ENCODE data around the gene USP20.

DNA sequence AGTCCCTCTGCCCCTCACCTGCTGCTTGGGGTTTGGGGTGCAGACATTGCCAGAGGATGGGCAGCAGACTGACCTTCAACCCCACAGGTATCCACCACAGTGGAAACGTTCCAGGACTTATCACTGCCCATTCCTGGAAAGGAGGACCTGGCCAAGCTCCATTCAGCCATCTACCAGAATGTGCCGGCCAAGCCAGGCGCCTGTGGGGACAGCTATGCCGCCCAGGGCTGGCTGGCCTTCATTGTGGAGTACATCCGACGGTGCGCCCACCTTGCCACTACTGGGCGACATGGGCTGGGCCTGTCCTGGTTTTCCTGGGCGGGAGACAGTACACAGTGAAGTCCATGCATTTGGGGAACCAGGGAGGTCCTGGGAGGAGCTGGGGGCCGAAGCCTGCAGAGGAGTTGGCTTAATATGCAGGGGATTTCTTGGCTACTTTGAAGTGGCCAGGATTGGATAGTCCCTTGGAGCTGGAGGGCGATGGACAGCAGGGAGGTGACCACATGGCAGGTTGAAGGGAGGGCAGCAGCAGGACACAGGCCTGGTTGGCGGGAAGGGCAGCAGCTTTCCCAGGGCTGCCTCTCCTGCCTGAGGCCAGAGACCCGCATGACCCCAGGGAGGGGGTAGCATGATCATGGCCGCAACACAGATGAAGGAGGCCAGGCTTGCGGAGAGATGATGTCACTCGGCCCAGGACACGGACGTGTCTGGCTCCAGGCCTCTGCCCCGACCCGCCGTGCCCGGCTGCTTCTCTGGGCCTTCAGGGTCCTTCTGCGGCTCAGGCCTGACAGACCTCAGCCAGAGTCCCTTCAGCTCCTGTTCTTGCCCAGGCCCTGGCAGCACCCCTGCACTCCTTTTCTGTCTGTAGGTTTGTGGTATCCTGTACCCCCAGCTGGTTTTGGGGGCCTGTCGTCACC, 34.6 kb downstream of the USP20 start:
- TF ChIP-seq ZNF274 (IDR thresholded peaks at IDR 0.05; ENCODE audit: low read depth, low read length) (no peak), EZH2 (IDR thresholded peaks at IDR 0.05) (no peak)

Data from HCT116 (cell line).